Rectal smooth muscle tissue (tissue), 1 donor: ENCODE results near the gene EXO1.

Source experiments
- H3K27ac ChIP-seq: one replicate; pipeline ENCODE4 v1.7.0; 2013; ENCODE audit warnings: low read depth, low read length, inconsistent platforms
- H3K27me3 ChIP-seq: one replicate; pipeline ENCODE4 v1.7.0; 2013; ENCODE audit warnings: low read length; ENCODE audit not compliant: control insufficient read depth, insufficient read depth
- H3K36me3 ChIP-seq: one replicate; pipeline ENCODE4 v1.7.0; 2013; ENCODE audit warnings: low read length; ENCODE audit not compliant: control insufficient read depth, insufficient read depth
- H3K4me1 ChIP-seq: one replicate; pipeline ENCODE4 v1.7.0; 2013; ENCODE audit warnings: low read length; ENCODE audit not compliant: control insufficient read depth, insufficient read depth
- H3K4me3 ChIP-seq: one replicate; pipeline ENCODE4 v1.7.0; 2013; ENCODE audit warnings: low read length
- H3K9ac ChIP-seq: one replicate; pipeline ENCODE4 v1.7.0; 2013; ENCODE audit warnings: low read length

The EXO1 gene

GRCh38 chr1:241916196-241916595, 68.2 kb downstream of the EXO1 start:
- no peak overlapping the region for H3K9ac ChIP-seq

GRCh38 chr1:241917487-241917886, 69.5 kb downstream of the EXO1 start:
- H3K4me1 ChIP-seq = no peaks in the 10 kb centered on the region
- H3K36me3 ChIP-seq = no peaks in the 10 kb centered on the region
- no peak overlapping the region for H3K27ac ChIP-seq
- H3K4me3 ChIP-seq = no peak overlapping the region
- H3K27me3 ChIP-seq = no peaks in the 10 kb centered on the region
- no peak overlapping the region for H3K9ac ChIP-seq

More at GRCh38 chr1:241916196-241916595, 68.2 kb downstream of the EXO1 start:
- no peaks in the 10 kb centered on the region for H3K4me1 ChIP-seq
- H3K27me3 ChIP-seq = no peaks in the 10 kb centered on the region
- no peak overlapping the region for H3K4me3 ChIP-seq
- H3K27ac ChIP-seq = no peak overlapping the region
- no peaks in the 10 kb centered on the region for H3K36me3 ChIP-seq

DNA sequence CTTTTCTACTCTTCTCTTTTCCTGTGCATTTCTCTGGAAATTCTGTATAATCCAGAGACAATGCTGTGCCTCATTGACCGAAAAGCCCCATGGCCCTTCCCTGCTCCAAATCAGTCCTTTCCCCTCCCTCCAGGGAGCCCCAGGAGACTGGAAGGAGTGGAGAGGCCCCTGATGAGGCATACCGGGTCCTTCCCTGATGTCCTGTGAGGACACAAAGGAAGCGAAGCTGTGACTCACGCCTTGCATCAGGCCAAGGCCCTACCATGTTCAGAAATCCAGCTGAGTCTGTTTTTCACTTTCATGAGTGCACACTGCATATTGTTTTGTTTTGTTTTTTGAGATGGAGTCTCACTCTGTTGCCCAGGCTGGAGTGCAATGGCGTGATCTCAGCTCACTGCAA, 70.9 kb downstream of the EXO1 start:
- Histone ChIP-seq H3K4me1 (no peaks in the 10 kb centered on the region), H3K9ac (no peak overlapping the region), H3K27me3 (no peaks in the 10 kb centered on the region), H3K36me3 (no peaks in the 10 kb centered on the region), H3K27ac (no peak overlapping the region), H3K4me3 (no peak overlapping the region)

DNA sequence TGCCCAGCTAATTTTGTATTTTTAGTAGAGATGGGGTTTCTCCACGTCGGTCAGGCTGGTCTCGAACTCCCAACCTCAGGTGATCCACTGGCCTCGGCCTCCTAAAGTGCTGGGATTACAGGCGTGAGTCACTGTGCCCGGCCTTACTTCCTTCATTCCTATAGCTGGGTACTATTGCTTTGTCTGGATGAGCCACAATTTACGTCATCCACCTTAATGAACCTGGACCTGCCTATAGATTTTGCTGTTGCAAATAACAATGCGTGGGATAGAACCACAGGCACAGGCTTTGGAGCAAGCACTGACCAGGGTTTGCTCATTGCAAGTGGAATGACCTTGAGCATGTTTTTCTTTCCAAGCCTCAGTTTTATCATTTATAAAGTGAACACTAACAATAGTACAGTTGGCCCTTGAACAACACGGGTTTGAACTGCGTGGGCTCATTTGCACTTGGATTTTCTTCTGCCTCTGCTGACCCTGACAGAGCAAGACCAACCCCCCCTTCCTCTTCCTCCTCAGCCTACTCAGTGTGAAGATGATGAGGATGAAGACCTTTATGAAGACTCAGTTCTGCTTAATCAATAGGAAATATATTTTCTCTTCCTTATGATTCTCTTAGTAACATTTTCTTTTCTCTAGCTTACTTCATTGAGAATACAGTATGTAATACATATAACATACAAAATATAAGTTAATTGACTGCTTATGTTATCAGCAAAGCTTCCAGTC, 76.2 kb downstream of the EXO1 start:
- H3K27ac ChIP-seq = no peak overlapping the region

DNA sequence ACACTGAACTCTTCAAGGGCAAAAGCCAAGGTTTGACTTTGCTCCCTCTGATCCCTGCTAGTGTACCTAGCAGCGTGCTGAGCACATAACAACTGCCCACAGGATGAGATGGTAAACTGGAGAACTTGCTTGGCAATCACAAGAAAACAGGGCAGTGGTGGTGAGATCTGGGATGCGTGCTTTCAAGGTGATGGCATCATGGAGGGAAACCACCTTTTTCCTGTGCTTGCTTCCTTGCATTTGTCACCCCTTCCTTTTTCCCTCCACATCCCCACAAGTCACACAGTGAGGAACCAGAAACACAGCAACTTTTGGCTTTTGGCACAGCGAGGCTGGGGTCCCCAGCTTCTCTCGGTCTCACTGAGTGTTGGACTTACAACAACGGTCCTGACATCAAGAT, 78.1 kb downstream of the EXO1 start:
- H3K27me3 ChIP-seq = no peaks in the 10 kb centered on the region
- no peak overlapping the region for H3K4me3 ChIP-seq
- H3K9ac ChIP-seq = no peak overlapping the region
- no peaks in the 10 kb centered on the region for H3K36me3 ChIP-seq
- H3K27ac ChIP-seq = no peak overlapping the region
- H3K4me1 ChIP-seq = no peaks in the 10 kb centered on the region

More for the DNA sequence above, 76.2 kb downstream of the EXO1 start:
- Histone ChIP-seq H3K36me3 (no peaks in the 10 kb centered on the region), H3K9ac (no peak overlapping the region), H3K4me3 (no peak overlapping the region), H3K27me3 (no peaks in the 10 kb centered on the region), H3K4me1 (no peaks in the 10 kb centered on the region)

DNA sequence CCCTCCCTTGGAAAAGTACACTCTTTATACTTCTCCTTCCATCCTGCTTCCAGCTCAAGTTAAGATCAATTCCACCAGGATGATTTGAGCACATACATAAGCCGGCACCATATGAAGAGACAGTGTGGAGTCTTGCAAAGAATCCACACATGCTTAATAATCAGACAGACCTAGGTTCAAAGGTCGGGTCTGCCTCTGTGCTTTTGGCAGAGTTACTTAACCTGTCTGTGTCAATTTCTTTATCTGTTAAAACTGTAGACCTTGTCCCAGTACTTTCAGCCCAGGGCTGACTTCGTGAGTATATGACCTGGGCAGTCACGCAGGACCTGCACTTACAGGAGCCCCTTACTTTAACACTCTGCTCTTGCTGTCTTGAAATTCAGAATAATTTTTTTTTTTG, 79.3 kb downstream of the EXO1 start:
- Histone ChIP-seq H3K4me1 (no peaks in the 10 kb centered on the region), H3K27me3 (no peaks in the 10 kb centered on the region), H3K27ac (no peak overlapping the region), H3K36me3 (no peaks in the 10 kb centered on the region), H3K4me3 (no peak overlapping the region), H3K9ac (no peak overlapping the region)

DNA sequence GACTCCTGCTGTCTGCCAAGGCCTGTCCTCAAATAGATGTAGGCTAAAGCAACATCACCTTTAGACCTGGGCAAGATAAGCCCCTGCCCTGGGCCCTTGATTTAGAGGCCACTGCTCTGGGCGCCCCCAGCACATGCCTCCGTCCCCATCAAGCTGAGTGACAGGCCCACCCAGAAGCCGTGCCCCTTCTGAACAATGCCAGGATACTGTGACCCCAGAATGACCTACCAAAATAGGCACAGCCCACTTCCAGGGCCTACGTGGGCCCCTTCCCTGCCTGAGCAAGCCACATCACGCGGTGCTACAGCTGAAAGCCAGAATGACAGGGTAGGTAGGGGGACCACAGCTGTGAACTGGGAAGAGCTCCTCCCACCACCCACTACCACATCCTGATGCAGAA, 84.8 kb downstream of the EXO1 start:
- Histone ChIP-seq H3K9ac (no peak overlapping the region), H3K36me3 (no peaks in the 10 kb centered on the region), H3K27me3 (no peaks in the 10 kb centered on the region), H3K27ac (no peak overlapping the region), H3K4me1 (no peaks in the 10 kb centered on the region), H3K4me3 (no peak overlapping the region)

- Histone ChIP-seq H3K36me3 (no peaks in the 10 kb centered on the region), H3K4me1 (no peaks in the 10 kb centered on the region), H3K27me3 (no peaks in the 10 kb centered on the region), H3K27ac (no peak overlapping the region), H3K4me3 (no peak overlapping the region), H3K9ac (no peak overlapping the region)
Observed at GRCh38 chr1:241934201-241934848, 86.3 kb downstream of the EXO1 start.

DNA sequence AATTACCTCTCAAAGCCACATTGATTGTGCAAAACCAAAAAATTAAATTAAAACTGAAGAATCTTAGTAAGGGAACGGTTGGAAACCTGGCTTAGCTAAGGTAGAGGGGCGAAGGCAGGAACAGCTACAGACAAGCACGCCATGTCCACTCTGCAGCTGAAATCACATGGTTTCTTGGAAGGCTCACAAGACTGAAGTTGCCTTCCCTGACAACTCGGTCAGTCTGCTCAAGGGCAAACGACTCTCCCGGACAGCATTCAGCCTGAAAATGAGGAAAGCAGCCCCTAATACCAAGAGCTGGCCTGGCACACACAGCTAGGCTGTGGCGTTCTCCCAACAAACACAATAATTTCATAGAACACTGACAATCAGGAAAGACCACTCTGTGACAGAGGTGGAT, 86.9 kb downstream of the EXO1 start:
- Histone ChIP-seq H3K9ac (no peak overlapping the region), H3K27me3 (no peaks in the 10 kb centered on the region), H3K4me1 (no peaks in the 10 kb centered on the region), H3K27ac (no peak overlapping the region), H3K4me3 (no peak overlapping the region), H3K36me3 (no peaks in the 10 kb centered on the region)
